Calu3 (cell line): Measurements from ENCODE around the gene GPR39. TPM values are rescaled to one million over a fixed set of nuclear protein-coding genes. Genes with fewer than 3 reads are reported as not detected.
A peak's percentile ranks its signal among the peaks of the same experiment; 100 is the strongest.

ENCODE experiments used
- BruUV-seq: library from RNA; stranded (reverse); fragments of 400-500 nt; replicated peaks from 2 replicates; lab custom pipeline; 2021; lab: Mats Ljungman, UMichigan
- CTCF ChIA-PET: fragments of 300-600 bp; sonication (Branson Sonifier 250); formaldehyde crosslinking; loops from one replicate; lab custom pipeline; 2022; ENCODE audit warnings: antibody characterized with exemption; lab: Charles Lee
- DNase-seq: peaks from one replicate; pipeline ENCODE4 v3.0.0; 2022
- H3K27ac Mint-ChIP-seq: one replicate; pipeline ENCODE4 v1.8.0; 2022; ENCODE audit warnings: mixed read lengths; ENCODE audit not compliant: unreplicated experiment
- H3K27me3 Mint-ChIP-seq: one replicate; pipeline ENCODE4 v1.8.0; 2022; ENCODE audit warnings: mixed read lengths; ENCODE audit not compliant: unreplicated experiment
- H3K36me3 Mint-ChIP-seq: one replicate; pipeline ENCODE4 v1.8.0; 2022; ENCODE audit warnings: mild to moderate bottlenecking, moderate library complexity, mixed read lengths; ENCODE audit not compliant: insufficient read depth, unreplicated experiment
- H3K4me1 Mint-ChIP-seq: one replicate; pipeline ENCODE4 v1.8.0; 2022; ENCODE audit warnings: mild to moderate bottlenecking, low read depth, mixed read lengths; ENCODE audit not compliant: unreplicated experiment
- H3K4me3 Mint-ChIP-seq: one replicate; pipeline ENCODE4 v1.8.0; 2022; ENCODE audit warnings: mild to moderate bottlenecking, low read depth, moderate library complexity, mixed read lengths; ENCODE audit not compliant: unreplicated experiment
- H3K9me3 Mint-ChIP-seq: one replicate; pipeline ENCODE4 v1.8.0; 2022; ENCODE audit warnings: low read depth, mixed read lengths; ENCODE audit not compliant: unreplicated experiment
- CTCF ChIP-seq: fragments of 200-600 bp; IDR thresholded peaks from one replicate; pipeline ENCODE4 v1.8.0; 2022; ENCODE audit warnings: antibody characterized with exemption; ENCODE audit not compliant: unreplicated experiment
- intact Hi-C: fragments of 100-400 bp; cut with micrococcal nuclease; formaldehyde crosslinking; loops from one replicate; pipeline ENCODE4 v1.10.0; 2022; ENCODE audit not compliant: unreplicated experiment
- total RNA-seq: library from RNA; stranded (reverse); gene quantifications from 2 replicates; pipeline ENCODE4 v1.2.3, GENCODE V29; 2022

The GPR39 gene
- total RNA-seq, 1 experiment from 2014 or later: 24.9 TPM

- Mint-ChIP-seq H3K4me1 (no peaks in the 10 kb centered on the region), H3K27me3 (no peaks in the 10 kb centered on the region), H3K36me3 (no peaks in the 10 kb centered on the region), H3K27ac (no peak overlapping the region), H3K4me3 (no peak overlapping the region), H3K9me3 (no peaks in the 10 kb centered on the region)
- TF ChIP-seq CTCF: no peak
- CTCF ChIA-PET: no interaction called here
- no TSS peak for BruUV-seq
- DNase-seq: no peak
- intact Hi-C loops: no loop called here
Observed at GRCh38 chr2:132662732-132663131, 246.1 kb downstream of the GPR39 start.

- peaks cover 11% of the 10 kb centered on the region for H3K36me3 Mint-ChIP-seq
- H3K4me1 Mint-ChIP-seq: no peaks in the 10 kb centered on the region
- intact Hi-C loops: no loop called here
- CTCF ChIA-PET: no interaction called here
- no peak overlapping the region for H3K27ac Mint-ChIP-seq
- TF ChIP-seq CTCF: no peak
- H3K27me3 Mint-ChIP-seq: no peaks in the 10 kb centered on the region
- H3K4me3 Mint-ChIP-seq: no peak overlapping the region
- no peaks in the 10 kb centered on the region for H3K9me3 Mint-ChIP-seq
- no peak for DNase-seq
- no TSS peak for BruUV-seq
Observed at GRCh38 chr2:132664096-132664495, 247.5 kb downstream of the GPR39 start.

- CTCF ChIA-PET: no interaction called here
- intact Hi-C loops: loop anchor here (5.0 kb wide), 2 partner anchors 118 to 398 kb away; no protein-coding TSS in a partner anchor
- TF ChIP-seq CTCF: no peak
- Mint-ChIP-seq H3K27ac (no peak overlapping the region), H3K36me3 (peaks cover 26% of the 10 kb centered on the region), H3K4me1 (no peaks in the 10 kb centered on the region), H3K4me3 (no peak overlapping the region), H3K27me3 (no peaks in the 10 kb centered on the region), H3K9me3 (no peaks in the 10 kb centered on the region)
- BruUV-seq: no TSS peak
- DNase-seq: no peak
Observed at GRCh38 chr2:132665401-132666140, 249.0 kb downstream of the GPR39 start.

GRCh38 chr2:132667706-132668105 is 251.1 kb downstream of the GPR39 start:
- no TSS peak for BruUV-seq
- Mint-ChIP-seq H3K4me3 (peak overlapping the region; percentile 85), H3K27ac (no peak overlapping the region), H3K36me3 (peaks cover 38% of the 10 kb centered on the region), H3K27me3 (no peaks in the 10 kb centered on the region), H3K9me3 (no peaks in the 10 kb centered on the region), H3K4me1 (peaks cover 1% of the 10 kb centered on the region)
- intact Hi-C loops: loop anchor here (5.0 kb wide), 2 partner anchors 120 to 400 kb away; no protein-coding TSS in a partner anchor
- CTCF ChIA-PET: no interaction called here
- no peak for DNase-seq
- no peak for TF ChIP-seq CTCF
